ENCODE measurements around the gene DUX4. TPM values are rescaled to one million over a fixed set of nuclear protein-coding genes. Genes with fewer than 3 reads are reported as not detected.
"Not testable (repeated sequence)": the region's sequence is repeated elsewhere in the genome, so short reads cannot be mapped to it uniquely, and the experiment has no call there.

DUX4 gene
- total RNA-seq (2011; cell fraction: chromatin; rRNA removed; ENCODE audit: low replicate concordance), result not detected in 2 replicates
- total RNA-seq (2011; cell fraction: nucleolus; rRNA removed), result not detected in 2 replicates
- total RNA-seq (2011; cell fraction: nucleoplasm; rRNA removed), result not detected in 2 replicates
- not detected in 2 replicates for total RNA-seq (2014; rRNA removed)
- not detected in 2 replicates for total RNA-seq (2014; rRNA removed; fragmentation: Illumina TruSeq; extraction: Trizol)
- total RNA-seq (2015; rRNA removed; fragmentation: Illumina TruSeq; extraction: Trizol), result not detected in 2 replicates
- not detected in 2 replicates for total RNA-seq (2021)
- polyA plus RNA-seq (2011; rRNA removed), result not detected in 2 replicates
- polyA plus RNA-seq (2011; cell fraction: cytosol; rRNA removed), result not detected in 2 replicates
- not detected in 2 replicates for polyA plus RNA-seq (2011; cell fraction: nucleus; rRNA removed)
- polyA plus RNA-seq (2012), result not detected in 2 replicates
- not detected in 2 replicates for polyA plus RNA-seq (2014; fragmentation: Illumina TruSeq; extraction: Trizol)
- polyA plus RNA-seq (2014; fragmentation: Nextera tagmentation; extraction: Ambion mirVana), result not detected
- not detected in 2 replicates for polyA plus RNA-seq (2014; rRNA removed)
- polyA minus RNA-seq (2011; rRNA and poly(A)+ RNA removed), result not detected in 2 replicates
- not detected in 2 replicates for polyA minus RNA-seq (2011; cell fraction: cytosol; rRNA and poly(A)+ RNA removed)
- not detected in 2 replicates for polyA minus RNA-seq (2011; cell fraction: nucleus; rRNA and poly(A)+ RNA removed)
- not detected for Bru-seq, nascent RNA
- not detected for BruChase-seq, experiment 1, labeled RNA remaining after a 2-hour chase
- BruChase-seq, experiment 2, labeled RNA remaining after a 6-hour chase, result not detected
- long read RNA-seq, experiment 1, result 0 reads
- long read RNA-seq, experiment 2, result 0 reads
- long read RNA-seq, experiment 3, result 0 reads

DNA sequence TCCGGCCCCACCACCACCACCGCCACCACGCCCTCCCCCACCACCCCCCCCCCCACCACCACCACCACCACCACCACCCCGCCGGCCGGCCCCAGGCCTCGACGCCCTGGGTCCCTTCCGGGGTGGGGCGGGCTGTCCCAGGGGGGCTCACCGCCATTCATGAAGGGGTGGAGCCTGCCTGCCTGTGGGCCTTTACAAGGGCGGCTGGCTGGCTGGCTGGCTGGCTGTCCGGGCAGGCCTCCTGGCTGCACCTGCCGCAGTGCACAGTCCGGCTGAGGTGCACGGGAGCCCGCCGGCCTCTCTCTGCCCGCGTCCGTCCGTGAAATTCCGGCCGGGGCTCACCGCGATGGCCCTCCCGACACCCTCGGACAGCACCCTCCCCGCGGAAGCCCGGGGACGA, at the start of gene DUX4:
TSS of gene DUX4 (plus strand) at position 347 of the 400 bp plus-strand sequence. CDS start at position 347, 0 bp downstream.
- H3K9me1 ChIP-seq (ENCODE audit: control insufficient read depth, insufficient read depth, low read length); BruUV-seq (replicated peaks); FAIRE-seq; H4K20me1 ChIP-seq (replicated peaks; ENCODE audit: control insufficient read depth, insufficient read depth, low read length); H2AFZ ChIP-seq (ENCODE audit: low read depth, low read length); intact Hi-C loops (cut with micrococcal nuclease); CTCF ChIA-PET (ENCODE audit: low intra/inter-chr PET ratio); H3K9me3 ChIP-seq (replicated peaks; ENCODE audit: control insufficient read depth, insufficient read depth, low read depth, low read length); H3K79me2 ChIP-seq (ENCODE audit: control insufficient read depth, insufficient read depth, low read length); H3K27me3 ChIP-seq (ENCODE audit: control insufficient read depth in 2 of 2, insufficient read depth in 2 of 2, low read length in 2 of 2); H3K4me1 ChIP-seq (replicated peaks in 1 of 2; ENCODE audit: control insufficient read depth in 2 of 2, insufficient read depth in 2 of 2, low read length in 2 of 2); ATAC-seq; POLR2A ChIA-PET; in situ Hi-C loops (cut with MboI); H3K4me2 ChIP-seq (ENCODE audit: insufficient read depth, low read length); H3K9ac ChIP-seq (ENCODE audit: insufficient read depth in 1 of 2, low read depth in 2 of 2, low read length in 2 of 2); H3K4me3 ChIP-seq; H3K36me3 ChIP-seq (ENCODE audit: control insufficient read depth, insufficient read depth, low read length); DNase-seq (ENCODE audit: extremely low read depth in 1 of 4, low spot score in 3 of 4); H3K27ac ChIP-seq (ENCODE audit: extremely low read depth, low read depth, low read length): not testable (repeated sequence)
- no CpG with 5 or more reads among the region's 32 CpGs for WGBS (ENCODE audit: insufficient coverage, low coverage, missing lambda C conversion rate)

DNA sequence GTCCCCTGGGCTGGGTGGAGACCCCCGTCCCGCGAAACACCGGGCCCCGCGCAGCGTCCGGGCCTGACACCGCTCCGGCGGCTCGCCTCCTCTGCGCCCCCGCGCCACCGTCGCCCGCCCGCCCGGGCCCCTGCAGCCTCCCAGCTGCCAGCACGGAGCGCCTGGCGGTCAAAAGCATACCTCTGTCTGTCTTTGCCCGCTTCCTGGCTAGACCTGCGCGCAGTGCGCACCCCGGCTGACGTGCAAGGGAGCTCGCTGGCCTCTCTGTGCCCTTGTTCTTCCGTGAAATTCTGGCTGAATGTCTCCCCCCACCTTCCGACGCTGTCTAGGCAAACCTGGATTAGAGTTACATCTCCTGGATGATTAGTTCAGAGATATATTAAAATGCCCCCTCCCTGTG, 1.9 kb downstream of the DUX4 start:
- H3K27ac ChIP-seq (ENCODE audit: extremely low read depth, low read depth, low read length); ATAC-seq; intact Hi-C loops (cut with micrococcal nuclease); POLR2A ChIA-PET; in situ Hi-C loops (cut with MboI); H2AFZ ChIP-seq (ENCODE audit: low read depth, low read length); H3K27me3 ChIP-seq (ENCODE audit: control insufficient read depth in 2 of 2, insufficient read depth in 2 of 2, low read length in 2 of 2); H3K9me1 ChIP-seq (ENCODE audit: control insufficient read depth, insufficient read depth, low read length); H3K4me2 ChIP-seq (ENCODE audit: insufficient read depth, low read length); BruUV-seq (replicated peaks); H3K79me2 ChIP-seq (ENCODE audit: control insufficient read depth, insufficient read depth, low read length); CTCF ChIA-PET (ENCODE audit: low intra/inter-chr PET ratio); H3K9me3 ChIP-seq (replicated peaks; ENCODE audit: control insufficient read depth, insufficient read depth, low read depth, low read length); H3K36me3 ChIP-seq (ENCODE audit: control insufficient read depth, insufficient read depth, low read length); H3K9ac ChIP-seq (ENCODE audit: insufficient read depth in 1 of 2, low read depth in 2 of 2, low read length in 2 of 2); DNase-seq (ENCODE audit: extremely low read depth in 1 of 4, low spot score in 3 of 4); FAIRE-seq; H4K20me1 ChIP-seq (replicated peaks; ENCODE audit: control insufficient read depth, insufficient read depth, low read length); H3K4me1 ChIP-seq (replicated peaks in 1 of 2; ENCODE audit: control insufficient read depth in 2 of 2, insufficient read depth in 2 of 2, low read length in 2 of 2); H3K4me3 ChIP-seq: not testable (repeated sequence)
- WGBS (ENCODE audit: insufficient coverage, low coverage, missing lambda C conversion rate), result 0% methylated on average over 6 of the region's 33 CpGs

DNA sequence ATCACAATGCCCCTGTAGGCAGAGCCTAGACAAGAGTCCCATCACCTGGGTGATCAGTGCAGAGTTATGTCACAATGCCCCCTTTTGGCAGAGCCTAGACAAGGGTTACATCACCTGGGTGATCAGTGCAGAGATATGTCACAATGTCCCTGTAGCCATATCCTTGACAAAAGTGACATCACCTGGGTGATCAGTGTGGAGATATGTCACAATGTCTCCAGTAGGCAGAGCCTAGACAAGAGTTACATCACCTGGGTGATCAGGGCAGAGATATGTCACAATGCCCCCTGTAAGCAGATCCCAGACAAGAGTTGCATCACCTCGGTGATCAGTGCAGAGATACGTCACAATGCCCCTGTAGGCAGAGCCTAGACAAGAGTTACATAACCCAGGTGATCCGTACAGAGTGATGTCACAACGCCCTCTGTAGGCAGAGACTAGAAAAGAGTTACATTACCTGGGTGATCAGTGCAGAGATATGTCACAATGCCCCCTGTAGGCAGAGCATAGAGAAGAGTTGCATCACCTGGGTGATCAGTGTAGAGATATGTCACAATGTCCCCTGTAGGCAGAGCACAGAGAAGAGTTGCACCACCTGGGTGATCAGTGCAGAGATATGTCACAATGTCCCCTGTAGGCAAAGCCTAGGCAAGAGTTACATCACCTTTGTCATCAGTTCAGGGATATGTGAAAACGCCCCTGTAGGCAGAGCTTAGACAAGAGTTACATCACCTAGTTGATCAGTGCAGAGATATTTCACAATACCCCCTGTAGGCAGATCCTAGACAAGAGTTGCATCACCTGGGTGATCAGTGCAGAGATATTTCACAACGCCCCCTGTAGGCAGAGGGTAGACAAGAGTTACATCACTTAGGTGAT, 4.4 kb downstream of the DUX4 start:
- H2AFZ ChIP-seq (ENCODE audit: low read depth, low read length); CTCF ChIA-PET (ENCODE audit: low intra/inter-chr PET ratio); H3K9me3 ChIP-seq (replicated peaks; ENCODE audit: control insufficient read depth, insufficient read depth, low read depth, low read length); H4K20me1 ChIP-seq (replicated peaks; ENCODE audit: control insufficient read depth, insufficient read depth, low read length); H3K9ac ChIP-seq (ENCODE audit: insufficient read depth in 1 of 2, low read depth in 2 of 2, low read length in 2 of 2); FAIRE-seq; H3K27ac ChIP-seq (ENCODE audit: extremely low read depth, low read depth, low read length); H3K4me1 ChIP-seq (replicated peaks in 1 of 2; ENCODE audit: control insufficient read depth in 2 of 2, insufficient read depth in 2 of 2, low read length in 2 of 2); intact Hi-C loops (cut with micrococcal nuclease); H3K4me2 ChIP-seq (ENCODE audit: insufficient read depth, low read length); DNase-seq (ENCODE audit: extremely low read depth in 1 of 4, low spot score in 3 of 4); BruUV-seq (replicated peaks); H3K9me1 ChIP-seq (ENCODE audit: control insufficient read depth, insufficient read depth, low read length); in situ Hi-C loops (cut with MboI); POLR2A ChIA-PET; H3K36me3 ChIP-seq (ENCODE audit: control insufficient read depth, insufficient read depth, low read length); H3K4me3 ChIP-seq; H3K79me2 ChIP-seq (ENCODE audit: control insufficient read depth, insufficient read depth, low read length); H3K27me3 ChIP-seq (ENCODE audit: control insufficient read depth in 2 of 2, insufficient read depth in 2 of 2, low read length in 2 of 2): not testable (repeated sequence)
- ATAC-seq, result peak; percentile 63
- WGBS (ENCODE audit: insufficient coverage, low coverage, missing lambda C conversion rate), result 0% methylated on average over 3 of the region's 6 CpGs

All from K562 (cell line).